ENCODE measurements around the gene SDR39U1.

GRCh38 chr14:24434036-24434435, 8.5 kb downstream of the SDR39U1 start:
- TF ChIP-seq REST (IDR thresholded peaks at IDR 0.05; ENCODE audit: insufficient read depth in 1 of 2, low read depth in 2 of 2, low read length in 2 of 2) = no peak
- TF ChIP-seq SIN3A (IDR thresholded peaks at IDR 0.05; ENCODE audit: borderline replicate concordance, insufficient read depth, low read length) = no peak

All from PFSK-1 (cell line).